SH-SY5Y (cell line): ENCODE data around the gene FGF6.

ENCODE experiments used
- GATA2 ChIP-seq: IDR thresholded peaks from 2 replicates; pipeline ENCODE4 v1.6.1; 2011; ENCODE audit warnings: mild to moderate bottlenecking, low read depth, low read length
- GATA3 ChIP-seq: IDR thresholded peaks from 2 replicates; pipeline ENCODE4 v1.6.1; 2011; ENCODE audit warnings: low read depth, mild to moderate bottlenecking, low read length, moderate library complexity

Gene FGF6, protein sequence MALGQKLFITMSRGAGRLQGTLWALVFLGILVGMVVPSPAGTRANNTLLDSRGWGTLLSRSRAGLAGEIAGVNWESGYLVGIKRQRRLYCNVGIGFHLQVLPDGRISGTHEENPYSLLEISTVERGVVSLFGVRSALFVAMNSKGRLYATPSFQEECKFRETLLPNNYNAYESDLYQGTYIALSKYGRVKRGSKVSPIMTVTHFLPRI

DNA sequence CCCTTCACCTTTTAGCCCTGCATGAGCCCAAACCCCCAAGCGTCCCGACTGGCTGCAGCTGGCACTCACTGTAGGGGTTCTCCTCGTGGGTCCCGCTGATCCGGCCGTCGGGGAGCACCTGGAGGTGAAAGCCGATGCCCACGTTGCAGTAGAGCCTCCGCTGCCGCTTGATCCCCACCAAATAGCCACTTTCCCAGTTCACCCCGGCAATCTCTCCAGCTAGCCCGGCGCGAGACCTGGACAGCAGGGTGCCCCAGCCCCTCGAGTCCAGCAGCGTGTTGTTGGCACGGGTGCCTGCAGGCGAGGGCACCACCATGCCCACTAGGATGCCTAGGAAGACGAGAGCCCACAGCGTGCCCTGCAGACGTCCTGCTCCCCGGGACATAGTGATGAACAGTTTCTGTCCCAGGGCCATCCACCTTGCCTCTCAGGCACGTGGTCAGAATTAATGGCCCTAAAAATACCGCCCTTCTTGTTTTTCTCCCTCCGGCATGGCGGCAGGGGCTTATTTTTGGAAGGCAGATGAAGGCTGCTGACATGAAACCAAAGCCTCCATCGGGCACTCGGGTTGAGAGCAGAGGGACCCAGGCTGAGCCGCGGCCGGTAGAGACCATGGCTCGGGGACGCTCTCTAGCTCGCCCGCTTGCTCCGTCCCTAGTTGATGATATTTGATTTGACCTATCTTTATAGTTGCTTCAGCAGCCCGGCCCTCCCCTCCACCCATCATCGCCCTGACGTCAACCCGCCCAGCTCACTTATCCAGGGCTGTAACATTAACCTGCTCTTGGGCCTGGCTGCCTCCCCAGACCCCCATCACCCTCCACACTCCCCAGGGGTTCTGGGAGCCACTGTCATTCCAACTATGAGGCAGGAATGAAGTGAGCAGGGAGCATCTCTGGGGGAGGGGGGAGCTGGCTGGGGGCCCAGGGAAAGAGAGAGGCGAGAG is at the start of gene FGF6:
Gene FGF6, minus strand, starts transcription at position 660 of the 946 bp plus-strand sequence. Its CDS starts 245 bp downstream, at position 415.
- TF ChIP-seq GATA3 (no peak), GATA2 (no peak)

DNA sequence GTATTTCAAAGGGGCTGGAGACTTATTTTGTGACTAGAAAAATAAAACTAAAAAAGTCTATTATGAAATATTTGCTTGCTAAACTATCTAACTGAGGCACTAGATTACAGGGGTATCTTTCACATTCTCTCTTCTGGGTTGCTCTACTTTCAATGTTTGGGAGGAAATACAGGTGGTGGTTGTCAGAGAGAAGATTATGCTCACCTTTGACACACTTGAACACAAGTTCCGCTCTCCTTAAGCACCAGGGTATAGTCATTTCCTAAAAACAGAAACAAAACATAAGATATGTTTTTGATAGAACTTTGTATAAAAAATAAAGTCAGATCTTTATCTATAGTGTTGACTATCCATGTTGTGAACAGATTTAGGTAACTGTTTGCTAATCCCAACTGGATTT is 45.4 kb upstream of the FGF6 start:
- TF ChIP-seq GATA2 (no peak), GATA3 (no peak)

DNA sequence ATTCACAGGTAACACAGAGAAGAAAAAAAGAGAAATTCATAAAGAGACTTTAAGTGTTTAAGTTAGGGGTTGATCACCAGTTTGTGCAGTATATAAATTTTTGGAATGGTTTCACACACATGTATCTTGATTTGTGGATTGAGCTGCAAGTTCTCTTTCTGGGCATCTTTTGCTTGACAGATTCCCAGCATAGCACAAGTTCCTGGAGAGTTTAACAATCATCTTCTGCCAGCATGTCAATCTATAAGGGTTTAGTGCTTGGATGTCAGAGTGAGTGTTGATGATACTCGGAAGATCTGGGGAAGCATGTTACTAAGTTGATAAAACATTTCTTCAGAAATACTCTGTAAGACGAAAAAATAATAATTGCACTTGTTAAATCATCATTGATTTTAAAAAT is 43.9 kb upstream of the FGF6 start:
- TF ChIP-seq GATA3, result no peak
- TF ChIP-seq GATA2, result no peak

DNA sequence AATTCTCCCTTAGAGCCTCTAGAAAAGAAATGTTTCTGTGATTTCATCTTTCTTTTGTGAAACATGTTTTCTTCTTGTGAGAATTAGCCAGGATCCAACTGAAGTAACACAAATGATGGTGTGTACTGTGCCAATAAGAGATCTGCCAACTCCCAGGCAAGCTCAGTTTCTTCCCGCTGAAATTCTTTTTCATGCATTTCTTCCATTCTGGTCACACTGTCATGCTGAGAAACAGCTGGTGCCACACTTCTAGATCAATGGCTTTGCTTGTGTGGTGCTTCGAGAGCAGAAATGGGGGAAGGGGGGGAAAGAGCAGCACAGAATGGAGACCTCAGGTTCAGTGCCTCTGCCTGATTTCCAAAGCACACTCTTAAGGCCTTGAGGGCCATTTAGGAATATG is 41.4 kb upstream of the FGF6 start:
- no peak for TF ChIP-seq GATA2
- TF ChIP-seq GATA3, result no peak

DNA sequence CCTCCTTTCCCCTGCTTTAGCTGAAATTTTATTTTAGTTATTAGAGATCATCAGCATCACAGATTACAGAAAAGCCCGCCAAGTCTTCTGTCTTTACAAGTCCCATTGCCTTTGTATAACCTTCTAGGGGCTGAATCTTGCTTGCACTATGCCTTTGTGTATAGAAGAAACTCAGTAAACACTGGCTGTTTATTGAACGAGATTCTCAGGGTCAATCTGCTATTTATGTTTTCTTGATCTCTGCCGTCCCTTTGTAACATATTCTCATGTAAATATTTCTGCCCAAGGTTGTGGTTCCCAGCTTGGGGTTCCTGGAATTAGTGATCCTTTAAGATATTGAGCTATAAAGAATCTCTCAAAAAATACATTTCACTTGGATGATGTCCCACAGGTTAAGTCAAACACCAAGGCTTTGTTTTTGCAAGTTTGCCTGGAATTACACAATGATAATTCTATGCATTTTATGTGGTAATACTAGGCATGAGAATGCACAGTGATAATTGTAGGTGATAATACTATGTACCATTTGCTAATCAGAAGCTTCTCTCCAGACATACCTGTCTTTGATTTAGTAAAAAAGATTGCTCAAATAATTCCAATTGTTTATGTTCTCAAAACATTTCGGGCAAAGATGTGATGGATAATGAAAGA is 40.6 kb upstream of the FGF6 start:
- TF ChIP-seq GATA3 (no peak), GATA2 (no peak)

DNA sequence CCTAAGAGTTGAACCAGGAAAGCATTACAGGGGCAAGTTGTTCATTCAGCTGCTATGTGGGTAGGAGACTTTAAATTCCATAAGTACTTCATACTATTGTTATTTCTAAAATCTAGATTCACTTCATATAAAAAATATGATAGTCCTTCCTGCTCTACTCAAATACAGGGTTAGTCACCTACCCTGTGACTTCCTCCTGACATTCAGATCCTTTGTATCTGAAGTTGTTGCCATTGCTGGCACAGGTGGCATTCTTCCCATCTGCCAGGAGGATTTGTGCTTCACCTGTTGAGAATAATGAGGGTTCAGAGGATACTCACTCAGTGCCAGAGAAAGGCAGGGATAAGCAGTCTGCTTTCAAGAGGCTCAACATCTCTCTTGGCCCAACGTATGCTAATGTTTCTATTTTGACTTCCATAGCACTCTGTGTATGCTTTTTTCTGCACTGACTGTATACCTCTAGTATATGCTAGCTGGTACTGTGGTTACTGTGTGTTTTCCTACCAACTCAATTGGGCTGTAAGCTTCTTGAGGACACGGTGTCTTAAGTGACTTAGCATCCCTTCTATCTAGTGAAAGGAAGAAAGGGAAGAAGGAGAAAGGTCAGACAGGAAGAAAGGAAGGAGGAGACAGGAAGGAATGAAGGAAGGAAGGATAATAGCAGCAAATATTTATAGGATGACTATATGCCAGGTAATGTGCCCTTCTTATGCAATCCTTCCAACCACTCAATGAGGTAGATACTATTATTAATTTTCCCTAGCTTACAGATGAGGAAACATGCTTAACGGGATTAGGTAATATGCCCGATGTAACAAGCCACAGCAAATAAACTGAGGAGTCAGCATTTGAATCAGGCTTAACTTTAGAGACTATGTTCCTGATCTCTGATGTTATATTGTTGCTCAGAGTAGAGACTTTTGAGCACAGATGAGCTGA is 38.5 kb upstream of the FGF6 start:
- TF ChIP-seq GATA2, result no peak
- no peak for TF ChIP-seq GATA3

DNA sequence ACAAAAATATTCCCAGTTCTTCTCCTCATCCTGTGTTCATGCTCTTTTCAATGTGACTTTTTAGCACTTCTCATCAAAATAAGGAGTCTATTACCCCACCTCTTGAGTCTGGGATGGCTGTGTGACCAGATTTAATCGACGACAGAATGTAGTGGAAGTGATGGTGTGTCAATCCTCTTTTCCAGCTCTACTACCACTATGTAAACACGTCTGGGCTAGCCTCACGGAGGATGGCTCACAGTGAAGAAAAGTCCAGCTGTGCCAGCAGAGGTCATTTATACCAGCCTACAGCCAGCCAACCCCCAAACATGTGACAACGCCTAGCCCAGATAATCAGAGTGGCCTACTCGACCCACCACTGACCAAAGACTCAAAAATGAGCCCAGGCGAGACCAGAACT is 37.3 kb upstream of the FGF6 start:
- TF ChIP-seq GATA2, result no peak
- no peak for TF ChIP-seq GATA3

DNA sequence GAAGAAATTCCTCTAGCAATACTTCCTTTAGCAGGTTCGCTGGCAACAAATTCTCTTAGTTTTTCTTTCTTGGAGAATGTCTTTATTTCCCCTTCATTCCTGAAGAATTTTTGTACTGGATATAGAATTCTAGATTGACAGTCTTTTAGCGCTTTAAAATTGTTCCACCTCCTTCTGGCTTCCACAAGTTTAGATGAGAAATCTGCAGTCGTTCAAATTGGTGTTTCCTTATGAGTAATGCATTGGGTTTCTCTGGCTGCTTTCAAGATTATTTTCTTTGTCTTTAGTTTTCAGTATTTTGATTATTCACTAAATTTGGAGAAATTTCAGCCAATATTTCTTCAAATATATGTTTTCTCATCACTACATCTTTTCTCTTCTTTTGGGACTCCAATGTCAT is 33.3 kb upstream of the FGF6 start:
- no peak for TF ChIP-seq GATA2
- TF ChIP-seq GATA3, result no peak

DNA sequence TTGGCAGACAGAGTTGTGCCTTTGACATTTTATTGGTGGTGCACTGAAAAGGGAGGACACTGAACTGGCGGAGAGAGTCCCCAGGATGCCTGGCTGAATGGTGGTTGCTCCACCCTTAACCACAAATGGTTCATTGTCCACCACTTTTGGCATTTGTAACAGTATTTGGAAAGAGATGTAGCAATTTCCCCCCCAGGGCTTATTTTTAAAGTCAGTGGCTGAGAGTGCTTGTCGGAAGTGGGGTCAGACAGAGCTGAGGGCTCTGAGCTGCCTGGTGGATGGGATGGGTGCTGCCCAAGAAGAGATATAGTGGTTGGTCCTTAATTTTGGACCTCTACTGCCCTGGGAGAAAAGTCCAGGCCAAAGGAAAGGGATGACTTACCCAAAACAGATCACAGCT is 31.5 kb upstream of the FGF6 start:
- no peak for TF ChIP-seq GATA3
- no peak for TF ChIP-seq GATA2

DNA sequence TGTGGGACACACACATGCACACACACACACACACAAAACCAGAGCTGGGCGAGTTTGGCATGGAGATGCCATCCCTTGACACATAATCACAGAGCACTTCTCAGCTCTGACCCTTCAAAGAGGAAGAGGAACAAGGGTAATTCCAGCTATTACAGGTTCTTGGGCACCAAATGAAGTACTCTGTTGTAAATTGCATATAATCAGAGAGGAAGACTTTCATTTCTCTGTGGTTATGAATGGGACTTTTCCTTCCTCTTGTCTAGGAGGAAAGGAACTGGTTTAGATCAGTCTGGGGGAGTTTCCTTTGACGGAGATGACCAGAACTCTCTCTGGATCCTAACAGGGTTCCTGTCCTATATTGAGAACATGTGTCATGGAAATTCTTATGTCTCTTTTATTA is 26.4 kb upstream of the FGF6 start:
- no peak for TF ChIP-seq GATA2
- TF ChIP-seq GATA3, result no peak

DNA sequence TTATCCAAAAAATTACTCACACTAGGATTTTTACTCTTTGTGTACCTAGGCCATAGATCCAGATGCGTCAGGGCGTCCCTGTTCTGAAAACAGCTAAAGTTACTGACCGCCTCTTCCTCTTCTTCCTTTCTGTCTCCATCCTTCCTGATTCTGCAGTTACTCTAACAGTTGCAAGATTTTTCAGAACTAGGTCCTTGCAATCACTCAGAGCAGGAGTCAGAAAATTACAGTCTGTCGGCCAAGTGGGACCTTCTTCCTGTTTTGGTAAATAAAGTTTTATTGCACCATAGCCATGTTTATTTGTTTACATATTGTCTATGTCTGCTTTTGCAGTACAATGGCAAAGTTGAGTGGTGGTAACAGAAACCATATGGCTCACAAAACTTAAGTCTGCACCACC is 25.6 kb upstream of the FGF6 start:
- TF ChIP-seq GATA2, result no peak
- TF ChIP-seq GATA3, result no peak

DNA sequence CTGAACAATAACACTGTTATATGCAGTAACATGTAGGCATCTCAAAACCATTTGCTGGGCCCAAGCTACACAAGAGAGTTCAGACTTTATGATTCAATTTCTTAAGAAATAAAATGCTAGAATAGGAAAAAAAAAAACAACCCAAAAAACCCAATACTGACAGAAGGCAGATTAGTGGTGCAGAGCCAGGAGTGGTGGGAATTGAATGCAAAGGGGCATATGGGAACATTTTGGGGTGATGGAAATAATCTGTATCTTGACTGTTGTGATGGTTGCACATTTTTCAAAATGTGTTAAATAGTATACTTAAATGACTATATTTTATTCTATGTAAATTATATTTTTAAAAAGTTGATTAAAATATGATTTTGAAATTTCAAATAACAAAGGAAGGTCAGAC is 23.4 kb upstream of the FGF6 start:
- TF ChIP-seq GATA2 (no peak), GATA3 (no peak)

DNA sequence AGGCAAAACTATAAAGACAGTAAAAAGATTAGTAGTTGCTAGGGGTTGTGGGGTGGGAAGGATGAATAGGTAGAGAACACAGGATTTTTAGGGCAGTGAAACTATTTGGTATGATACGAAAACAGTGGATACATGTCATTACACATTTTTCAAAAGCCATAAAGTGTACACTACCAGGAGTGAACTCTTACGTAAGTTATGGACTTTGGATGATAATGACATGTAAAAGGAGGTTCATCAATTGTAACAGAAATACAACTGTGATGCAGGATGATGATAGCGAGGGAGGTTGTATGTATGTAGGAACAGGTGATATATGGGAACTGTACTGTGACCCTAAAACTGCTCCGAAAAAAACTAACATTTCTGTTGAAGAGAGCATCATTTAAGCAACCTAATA is 15.1 kb upstream of the FGF6 start:
- TF ChIP-seq GATA2, result no peak
- no peak for TF ChIP-seq GATA3

DNA sequence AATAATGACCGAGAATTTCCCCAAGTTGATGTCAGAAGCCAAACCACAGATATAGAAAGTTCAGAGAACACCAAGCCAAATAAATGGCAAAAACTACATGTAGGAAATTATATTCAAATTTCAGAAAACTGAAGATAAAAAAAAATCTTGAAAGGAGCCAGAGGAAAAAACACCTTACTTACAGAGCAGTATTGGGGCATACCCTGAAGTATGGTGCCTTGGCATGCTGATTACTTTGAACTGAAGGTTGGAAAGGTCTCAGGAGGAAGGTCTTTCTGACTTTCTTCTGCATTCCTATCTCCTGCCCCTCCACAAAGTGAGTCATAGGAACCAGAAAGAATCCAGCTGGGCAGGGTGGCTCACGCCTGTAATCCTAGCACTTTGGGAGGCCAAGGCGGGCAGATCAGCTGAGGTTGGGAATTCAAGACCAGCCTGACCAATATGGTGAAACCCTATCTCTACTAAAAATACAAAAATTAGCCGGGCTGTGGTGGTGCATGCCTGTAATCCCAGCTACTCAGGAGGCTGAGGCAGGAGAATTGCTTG is 8.8 kb upstream of the FGF6 start:
- TF ChIP-seq GATA2 (no peak), GATA3 (no peak)
